AG04450 (cell line): ENCODE measurements around the gene DENND1B. TPM values are rescaled to one million over a fixed set of nuclear protein-coding genes. Genes with fewer than 3 reads are reported as not detected.

Source experiments
- CTCF ChIA-PET: fragments of 300-600, 350-600 bp; formaldehyde crosslinking; extraction: SDS; loops from one replicate; lab custom pipeline; 2022; ENCODE audit warnings: antibody characterized with exemption, inconsistent platforms; lab: Charles Lee
- POLR2A ChIA-PET: fragments of 350-600 bp; formaldehyde crosslinking; extraction: SDS; loops from one replicate; lab custom pipeline; 2021; ENCODE audit warnings: antibody characterized with exemption, inconsistent platforms; lab: Yijun Ruan, JAX
- DNase-seq: peaks from one replicate; pipeline ENCODE4 v3.0.0-alpha.2; 2011; ENCODE audit warnings: low read depth, low spot score
- H3K27ac ChIP-seq: one replicate; pipeline ENCODE4 v1.5.1; 2012; ENCODE audit warnings: low read depth, low read length, control low read depth
- H3K27me3 ChIP-seq: one replicate; pipeline ENCODE4 v1.6.0; 2012; ENCODE audit warnings: low read length; ENCODE audit not compliant: control insufficient read depth, insufficient read depth
- H3K4me3 ChIP-seq: 2 replicates; pipeline ENCODE4 v1.5.1; 2011; ENCODE audit warnings: mild to moderate bottlenecking, low read depth, low read length, control low read depth
- H3K9me3 ChIP-seq: 2 replicates; pipeline ENCODE4 v1.5.1; 2012; ENCODE audit warnings: low read length; ENCODE audit not compliant: control insufficient read depth, insufficient read depth
- polyA plus RNA-seq: library from polyadenylated mRNA; depleted of rRNA; stranded (reverse); fragments of >200 nt; gene quantifications from 2 replicates; pipeline ENCODE4 v1.2.3, GENCODE V29; 2011
- TF ChIP-seq, protein P1 (sequence below): IDR thresholded peaks from 2 replicates; pipeline ENCODE4 v1.5.1; 2011; ENCODE audit warnings: low read depth, low read length, control low read depth, inconsistent platforms

DENND1B gene
- polyA plus RNA-seq, 1 experiment = 17.7 TPM

GRCh38 chr1:197674286-197674685, 101.0 kb downstream of the DENND1B start:
- ChIA-PET CTCF (no interaction called here), POLR2A (no interaction called here)
- no peak for DNase-seq
- Histone ChIP-seq H3K9me3 (no peaks in the 10 kb centered on the region), H3K27me3 (no peaks in the 10 kb centered on the region), H3K4me3 (no peak overlapping the region), H3K27ac (no peak overlapping the region)
- TF ChIP-seq, protein P1, sequence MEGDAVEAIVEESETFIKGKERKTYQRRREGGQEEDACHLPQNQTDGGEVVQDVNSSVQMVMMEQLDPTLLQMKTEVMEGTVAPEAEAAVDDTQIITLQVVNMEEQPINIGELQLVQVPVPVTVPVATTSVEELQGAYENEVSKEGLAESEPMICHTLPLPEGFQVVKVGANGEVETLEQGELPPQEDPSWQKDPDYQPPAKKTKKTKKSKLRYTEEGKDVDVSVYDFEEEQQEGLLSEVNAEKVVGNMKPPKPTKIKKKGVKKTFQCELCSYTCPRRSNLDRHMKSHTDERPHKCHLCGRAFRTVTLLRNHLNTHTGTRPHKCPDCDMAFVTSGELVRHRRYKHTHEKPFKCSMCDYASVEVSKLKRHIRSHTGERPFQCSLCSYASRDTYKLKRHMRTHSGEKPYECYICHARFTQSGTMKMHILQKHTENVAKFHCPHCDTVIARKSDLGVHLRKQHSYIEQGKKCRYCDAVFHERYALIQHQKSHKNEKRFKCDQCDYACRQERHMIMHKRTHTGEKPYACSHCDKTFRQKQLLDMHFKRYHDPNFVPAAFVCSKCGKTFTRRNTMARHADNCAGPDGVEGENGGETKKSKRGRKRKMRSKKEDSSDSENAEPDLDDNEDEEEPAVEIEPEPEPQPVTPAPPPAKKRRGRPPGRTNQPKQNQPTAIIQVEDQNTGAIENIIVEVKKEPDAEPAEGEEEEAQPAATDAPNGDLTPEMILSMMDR = no peak

DNA sequence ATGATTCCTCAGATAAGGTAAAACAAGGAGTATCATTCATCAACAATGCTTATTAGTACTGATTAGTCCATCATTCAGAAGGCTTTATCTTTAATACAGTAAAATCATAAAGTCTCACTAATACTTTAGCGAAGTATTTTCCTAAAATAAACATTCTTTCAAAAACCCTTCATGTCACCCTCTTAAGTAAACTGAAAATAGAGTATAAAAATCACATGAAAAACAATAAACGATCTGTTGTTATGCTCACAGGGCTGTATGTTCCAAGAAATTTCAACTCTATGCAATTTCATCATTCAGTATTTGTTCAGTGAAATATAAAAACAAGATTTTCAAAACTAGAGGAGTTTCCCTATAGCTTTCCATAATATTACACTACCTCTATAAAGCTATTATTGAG, 102.0 kb downstream of the DENND1B start:
- CTCF ChIA-PET = interaction anchor here (0.6 kb wide), 1 partner anchor 183 kb away, joined by 3 read pairs; no protein-coding TSS in a partner anchor

DNA sequence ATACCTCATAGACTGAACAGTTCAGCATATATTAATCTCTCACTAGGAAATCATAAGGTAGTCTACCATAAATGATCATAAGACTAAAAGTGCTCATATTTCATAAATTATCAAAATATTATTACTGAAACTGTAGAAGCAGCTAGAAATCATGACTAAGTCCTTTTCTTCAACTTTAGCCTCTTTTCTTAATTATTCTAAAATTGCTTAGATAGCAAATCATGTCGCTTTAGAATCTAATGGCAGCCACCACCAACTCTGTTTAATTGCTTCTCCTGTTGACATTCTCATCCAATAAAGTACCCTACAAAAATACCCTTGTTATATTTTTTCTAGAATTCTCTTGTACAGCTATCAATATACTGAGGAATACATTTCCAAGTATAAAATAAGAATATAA, 102.9 kb downstream of the DENND1B start:
- Histone ChIP-seq H3K27me3 (no peaks in the 10 kb centered on the region), H3K4me3 (no peak overlapping the region), H3K27ac (no peak overlapping the region), H3K9me3 (no peaks in the 10 kb centered on the region)
- CTCF ChIA-PET = interaction anchor here (0.6 kb wide), 1 partner anchor 246 kb away, joined by 6 read pairs; no protein-coding TSS in a partner anchor
- DNase-seq = no peak
- POLR2A ChIA-PET = no interaction called here
- TF ChIP-seq, protein P1 = no peak

More for the DNA sequence above, 102.0 kb downstream of the DENND1B start:
- TF ChIP-seq, protein P1 = no peak
- Histone ChIP-seq H3K27ac (no peak overlapping the region), H3K27me3 (no peaks in the 10 kb centered on the region), H3K4me3 (no peak overlapping the region), H3K9me3 (no peaks in the 10 kb centered on the region)
- POLR2A ChIA-PET = no interaction called here
- no peak for DNase-seq

GRCh38 chr1:197671920-197672319, 103.4 kb downstream of the DENND1B start:
- no peaks in the 10 kb centered on the region for H3K9me3 ChIP-seq
- ChIA-PET POLR2A (no interaction called here), CTCF (no interaction called here)
- TF ChIP-seq, protein P1 = no peak
- H3K27me3 ChIP-seq = no peaks in the 10 kb centered on the region
- no peak overlapping the region for H3K4me3 ChIP-seq
- H3K27ac ChIP-seq = no peak overlapping the region
- no peak for DNase-seq

DNA sequence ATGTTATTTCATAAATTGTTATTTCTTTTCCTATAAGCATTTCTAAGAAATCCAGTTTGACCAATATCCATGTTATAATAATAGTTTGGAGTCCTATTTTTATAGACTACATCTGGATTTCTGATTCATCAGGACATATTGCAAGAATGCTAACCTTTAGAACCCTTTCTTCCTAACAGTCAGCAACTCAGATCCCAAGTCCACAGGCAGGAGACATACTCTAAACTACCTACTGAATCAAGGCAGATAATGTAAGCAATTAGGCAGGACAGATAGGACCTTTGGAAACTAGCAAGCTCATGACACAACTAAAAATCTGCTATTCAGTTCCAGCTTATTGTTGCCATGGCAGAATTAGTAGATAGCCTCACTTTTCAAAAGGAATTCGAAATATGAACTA, 104.1 kb downstream of the DENND1B start:
- DNase-seq = no peak
- Histone ChIP-seq H3K27ac (no peak overlapping the region), H3K27me3 (no peaks in the 10 kb centered on the region), H3K9me3 (no peaks in the 10 kb centered on the region), H3K4me3 (no peak overlapping the region)
- TF ChIP-seq, protein P1 = no peak
- ChIA-PET CTCF (interaction anchor here (0.7 kb wide), 1 partner anchor 198 kb away, joined by 4 read pairs; no protein-coding TSS in a partner anchor), POLR2A (interaction anchor here (0.7 kb wide), 1 partner anchor 31 kb away, joined by 3 read pairs; no protein-coding TSS in a partner anchor)
